ENCODE results near the gene TRAT1.

GRCh38 chr3:108780235-108780634, 42.4 kb upstream of the TRAT1 start:
- no peak for TF ChIP-seq POLR2A (IDR thresholded peaks at IDR 0.05)
- TF ChIP-seq CTCF (IDR thresholded peaks at IDR 0.05 in 8 of 11, conservative IDR thresholded peaks at IDR 0.05 in 3 of 11): no peak
- no peak for TF ChIP-seq POLR2AphosphoS5 (IDR thresholded peaks at IDR 0.05)

Data from spleen (tissue), 7 donors.